Activated naive CD4-positive, alpha-beta T cell treated with anti-CD3 and anti-CD28 coated beads, Interleukin-2, amount 50 U/mL, for 24 hours (primary cell): ENCODE data around the gene ZNF420.
"Not testable (repeated sequence)": the region's sequence is repeated elsewhere in the genome, so short reads cannot be mapped to it uniquely, and the experiment has no call there.

Source experiments
- H3K27ac Mint-ChIP-seq: one replicate; pipeline ENCODE4 v1.8.0; 2021; ENCODE audit warnings: mild to moderate bottlenecking, mixed read lengths
- H3K27me3 Mint-ChIP-seq: one replicate; pipeline ENCODE4 v1.8.0; 2021; ENCODE audit warnings: mixed read lengths
- H3K36me3 Mint-ChIP-seq: one replicate; pipeline ENCODE4 v1.8.0; 2021; ENCODE audit warnings: mixed read lengths
- H3K4me1 Mint-ChIP-seq: one replicate; pipeline ENCODE4 v1.8.0; 2021; ENCODE audit warnings: mixed read lengths
- H3K4me3 Mint-ChIP-seq: one replicate; pipeline ENCODE4 v1.8.0; 2021; ENCODE audit warnings: mild to moderate bottlenecking, mixed read lengths
- H3K9me3 Mint-ChIP-seq: one replicate; pipeline ENCODE4 v1.8.0; 2021; ENCODE audit warnings: mixed read lengths

Gene ZNF420

DNA sequence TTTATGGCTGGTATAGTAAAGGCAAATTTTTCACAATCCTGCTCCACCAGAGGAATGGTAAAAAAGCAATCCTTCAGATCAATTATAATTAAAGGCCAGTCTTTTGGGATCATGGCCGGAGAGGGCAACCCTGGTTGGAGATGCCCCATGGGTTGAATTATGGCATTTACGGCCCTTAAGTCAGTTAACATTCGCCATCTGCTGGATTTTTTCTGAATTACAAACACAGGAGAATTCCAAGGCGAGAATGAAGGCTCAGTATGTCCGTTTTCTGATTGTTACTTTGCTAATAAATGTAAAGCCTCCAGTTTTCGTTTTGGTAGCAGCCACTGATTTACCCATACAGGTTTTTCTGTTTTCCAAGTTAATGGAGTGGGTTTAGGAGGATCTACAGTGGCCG lies 33.5 kb downstream of the ZNF420 start:
- peaks cover 46% of the 10 kb centered on the region for H3K9me3 Mint-ChIP-seq
- H3K4me1 Mint-ChIP-seq, H3K27ac Mint-ChIP-seq, H3K4me3 Mint-ChIP-seq, H3K27me3 Mint-ChIP-seq: not testable (repeated sequence)
- peaks cover 90% of the 10 kb centered on the region for H3K36me3 Mint-ChIP-seq

DNA sequence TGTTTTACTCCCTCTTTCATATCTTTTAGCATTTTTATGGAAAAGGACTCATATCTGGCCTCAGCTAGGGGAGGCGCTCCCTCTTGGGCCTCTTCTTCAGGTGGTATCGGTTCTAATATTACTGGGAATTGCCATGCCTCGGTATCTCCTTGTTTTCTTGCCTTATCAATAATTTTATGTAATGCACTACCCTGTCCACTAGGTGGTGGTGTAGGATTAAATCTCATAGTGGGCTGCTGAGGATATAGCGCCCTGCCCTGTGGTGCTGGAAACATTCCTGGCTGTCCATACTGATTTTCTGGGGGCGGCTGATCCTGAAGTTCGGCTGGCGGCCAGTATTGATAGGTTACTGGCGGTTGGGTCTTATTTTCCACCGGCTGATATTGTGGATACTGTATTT lies 35.8 kb downstream of the ZNF420 start:
- H3K4me3 Mint-ChIP-seq, result no peak overlapping the region
- no peaks in the 10 kb centered on the region for H3K27me3 Mint-ChIP-seq
- H3K36me3 Mint-ChIP-seq, result peaks cover 73% of the 10 kb centered on the region
- H3K9me3 Mint-ChIP-seq, result peaks cover 46% of the 10 kb centered on the region
- no peak overlapping the region for H3K27ac Mint-ChIP-seq
- H3K4me1 Mint-ChIP-seq, result no peaks in the 10 kb centered on the region

DNA sequence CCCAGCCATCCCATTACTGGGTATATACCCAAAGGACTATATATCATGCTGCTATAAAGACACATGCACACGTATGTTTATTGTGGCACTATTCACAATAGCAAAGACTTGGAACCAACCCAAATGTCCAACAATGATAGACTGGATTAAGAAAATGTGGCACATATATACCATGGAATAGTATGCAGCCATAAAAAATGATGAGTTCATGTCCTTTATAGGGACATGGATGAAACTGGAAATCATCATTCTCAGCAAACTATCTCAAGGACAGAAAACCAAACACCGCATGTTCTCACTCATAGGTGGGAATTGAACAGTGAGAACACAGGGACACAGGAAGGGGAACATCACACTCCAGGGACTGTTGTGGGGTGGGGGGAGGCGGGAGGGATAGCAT lies 43.9 kb downstream of the ZNF420 start:
- H3K9me3 Mint-ChIP-seq, result peaks cover 28% of the 10 kb centered on the region
- H3K4me1 Mint-ChIP-seq, H3K4me3 Mint-ChIP-seq, H3K27ac Mint-ChIP-seq, H3K27me3 Mint-ChIP-seq: not testable (repeated sequence)
- H3K36me3 Mint-ChIP-seq, result peaks cover 44% of the 10 kb centered on the region

DNA sequence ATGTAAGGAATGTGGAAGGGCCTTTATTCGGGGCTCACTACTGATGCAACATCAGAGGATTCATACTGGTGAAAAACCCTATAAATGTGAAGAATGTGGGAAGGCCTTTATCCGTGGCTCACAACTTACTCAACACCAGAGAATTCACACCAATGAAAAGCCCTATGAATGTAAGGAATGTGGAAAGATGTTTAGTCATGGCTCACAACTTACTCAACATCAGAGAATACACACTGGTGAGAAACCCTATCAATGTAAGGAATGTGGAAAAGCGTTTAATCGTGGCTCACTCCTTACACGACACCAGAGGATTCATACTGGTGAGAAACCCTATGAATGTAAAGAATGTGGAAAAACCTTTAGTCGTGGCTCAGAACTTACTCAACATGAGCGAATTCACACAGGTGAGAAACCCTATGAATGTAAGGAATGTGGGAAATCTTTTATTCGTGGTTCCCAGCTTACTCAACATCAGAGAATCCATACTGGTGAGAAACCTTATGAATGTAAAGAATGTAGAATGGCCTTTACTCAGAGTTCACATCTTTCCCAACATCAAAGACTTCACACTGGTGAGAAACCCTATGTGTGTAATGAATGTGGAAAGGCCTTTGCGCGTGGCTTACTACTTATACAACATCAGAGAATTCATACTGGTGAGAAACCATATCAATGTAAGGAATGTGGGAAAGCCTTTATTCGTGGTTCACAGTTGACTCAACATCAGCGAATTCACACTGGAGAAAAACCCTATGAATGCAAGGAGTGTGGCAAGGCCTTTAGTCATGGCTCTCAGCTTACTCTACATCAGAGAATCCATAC lies 50.0 kb downstream of the ZNF420 start:
- H3K27ac Mint-ChIP-seq, result no peak overlapping the region
- H3K9me3 Mint-ChIP-seq, result peaks cover 39% of the 10 kb centered on the region

DNA sequence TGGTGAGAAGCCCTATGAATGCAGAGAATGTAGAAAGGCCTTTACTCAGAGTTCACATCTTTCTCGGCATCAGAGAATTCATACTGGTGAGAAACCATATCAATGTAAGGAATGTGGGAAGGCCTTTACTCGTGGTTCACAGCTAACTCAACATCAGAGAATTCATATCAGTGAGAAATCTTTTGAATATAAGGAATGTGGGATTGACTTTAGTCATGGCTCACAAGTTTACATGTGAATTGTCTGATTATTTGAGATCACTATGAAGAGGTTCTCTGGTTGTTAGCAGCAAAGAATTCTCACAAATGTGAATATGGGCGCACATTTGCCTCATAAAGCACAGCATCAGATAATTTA lies 50.6 kb downstream of the ZNF420 start:
- Mint-ChIP-seq H3K36me3 (peaks cover 71% of the 10 kb centered on the region), H3K27me3 (no peaks in the 10 kb centered on the region), H3K9me3 (peaks cover 40% of the 10 kb centered on the region), H3K4me1 (no peaks in the 10 kb centered on the region), H3K27ac (no peak overlapping the region), H3K4me3 (no peak overlapping the region)

More for the DNA sequence above, 50.0 kb downstream of the ZNF420 start:
- H3K4me1 Mint-ChIP-seq, result no peaks in the 10 kb centered on the region
- H3K27me3 Mint-ChIP-seq, result no peaks in the 10 kb centered on the region
- no peak overlapping the region for H3K4me3 Mint-ChIP-seq
- peaks cover 70% of the 10 kb centered on the region for H3K36me3 Mint-ChIP-seq

DNA sequence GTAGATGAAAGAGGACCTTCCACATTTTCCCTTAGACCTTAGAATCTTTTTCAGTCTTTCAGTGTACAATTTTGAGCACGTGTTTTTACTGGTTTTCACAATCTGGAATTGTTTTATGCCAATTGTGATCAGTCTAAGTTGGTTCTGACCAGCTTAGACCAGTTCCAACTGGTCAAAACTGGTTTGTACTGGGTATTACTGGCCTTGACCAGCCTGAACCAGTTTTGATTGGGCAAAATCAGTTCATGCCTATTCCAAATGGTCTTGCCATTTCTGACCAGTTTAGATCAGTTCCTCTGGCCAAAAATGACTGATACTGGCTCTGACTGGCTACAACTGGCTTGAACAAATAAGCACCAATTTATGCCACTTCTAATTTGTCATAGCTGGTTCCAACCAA lies 57.9 kb downstream of the ZNF420 start:
- H3K4me3 Mint-ChIP-seq, result no peak overlapping the region
- no peak overlapping the region for H3K27ac Mint-ChIP-seq
- H3K4me1 Mint-ChIP-seq, result no peaks in the 10 kb centered on the region
- peaks cover 44% of the 10 kb centered on the region for H3K9me3 Mint-ChIP-seq
- peaks cover 42% of the 10 kb centered on the region for H3K36me3 Mint-ChIP-seq
- no peaks in the 10 kb centered on the region for H3K27me3 Mint-ChIP-seq

DNA sequence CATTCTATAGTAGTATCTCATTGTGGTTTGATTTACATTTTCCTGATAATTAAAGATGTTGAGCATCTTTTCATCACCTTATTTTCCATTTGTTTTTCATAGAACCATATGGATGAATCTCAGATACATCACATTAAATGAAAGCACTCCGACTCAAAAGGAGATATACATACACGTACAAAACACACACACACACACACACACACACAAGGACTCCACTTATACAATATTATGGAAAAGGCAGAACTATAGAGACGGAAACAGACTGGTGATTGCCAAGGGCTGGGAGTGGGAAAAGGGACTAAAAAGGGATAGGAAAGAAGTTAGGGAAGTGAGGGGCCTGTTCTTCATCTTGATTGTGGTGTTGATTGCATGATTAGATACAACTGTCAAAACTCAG lies 70.0 kb downstream of the ZNF420 start:
- no peaks in the 10 kb centered on the region for H3K4me1 Mint-ChIP-seq
- H3K27ac Mint-ChIP-seq, result no peak overlapping the region
- H3K36me3 Mint-ChIP-seq, result peaks cover 51% of the 10 kb centered on the region
- H3K27me3 Mint-ChIP-seq, result no peaks in the 10 kb centered on the region
- peaks cover 30% of the 10 kb centered on the region for H3K9me3 Mint-ChIP-seq
- H3K4me3 Mint-ChIP-seq, result no peak overlapping the region

DNA sequence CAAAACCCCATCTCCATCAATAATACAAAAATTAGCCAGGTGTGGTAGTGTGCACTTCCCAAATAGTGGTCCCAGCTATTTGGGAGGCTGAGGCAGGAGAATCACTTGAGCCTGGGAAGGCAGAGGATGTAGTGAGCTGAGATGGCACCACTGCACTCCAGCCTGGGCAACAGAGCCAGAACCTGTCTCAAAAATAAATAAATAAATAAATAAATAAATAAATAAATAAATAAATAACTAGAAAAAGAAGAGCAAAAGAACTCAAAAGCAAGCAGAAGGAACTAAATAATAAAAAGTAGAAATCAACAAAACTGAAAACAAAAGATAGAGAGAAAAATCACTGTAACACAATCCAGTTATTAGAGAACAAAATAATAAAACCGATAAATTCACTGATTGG lies 81.9 kb downstream of the ZNF420 start:
- Mint-ChIP-seq H3K27me3 (no peaks in the 10 kb centered on the region), H3K9me3 (peaks cover 27% of the 10 kb centered on the region), H3K36me3 (peaks cover 71% of the 10 kb centered on the region), H3K27ac (no peak overlapping the region), H3K4me3 (no peak overlapping the region), H3K4me1 (no peaks in the 10 kb centered on the region)

DNA sequence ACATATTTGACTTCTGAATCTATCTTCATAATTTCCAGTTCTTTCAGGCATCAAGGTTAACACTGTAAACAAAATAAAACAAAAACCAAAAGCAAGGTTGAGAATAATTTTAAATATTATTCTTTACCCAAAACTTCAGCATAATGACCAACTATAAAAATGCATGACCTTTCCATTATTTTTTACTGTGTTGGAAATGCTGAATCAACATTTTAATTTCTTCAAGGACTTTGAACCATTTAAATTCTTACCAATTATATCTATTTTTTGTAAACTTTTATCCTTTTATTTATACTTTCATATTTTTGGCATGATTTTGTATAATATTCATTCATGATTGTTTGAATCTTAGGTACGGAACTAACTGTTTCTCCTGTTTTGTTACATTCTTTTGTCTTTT lies 87.4 kb downstream of the ZNF420 start:
- Mint-ChIP-seq H3K4me1 (peaks cover 4% of the 10 kb centered on the region), H3K36me3 (peaks cover 65% of the 10 kb centered on the region), H3K27ac (no peak overlapping the region), H3K4me3 (no peak overlapping the region), H3K27me3 (no peaks in the 10 kb centered on the region), H3K9me3 (peaks cover 37% of the 10 kb centered on the region)

DNA sequence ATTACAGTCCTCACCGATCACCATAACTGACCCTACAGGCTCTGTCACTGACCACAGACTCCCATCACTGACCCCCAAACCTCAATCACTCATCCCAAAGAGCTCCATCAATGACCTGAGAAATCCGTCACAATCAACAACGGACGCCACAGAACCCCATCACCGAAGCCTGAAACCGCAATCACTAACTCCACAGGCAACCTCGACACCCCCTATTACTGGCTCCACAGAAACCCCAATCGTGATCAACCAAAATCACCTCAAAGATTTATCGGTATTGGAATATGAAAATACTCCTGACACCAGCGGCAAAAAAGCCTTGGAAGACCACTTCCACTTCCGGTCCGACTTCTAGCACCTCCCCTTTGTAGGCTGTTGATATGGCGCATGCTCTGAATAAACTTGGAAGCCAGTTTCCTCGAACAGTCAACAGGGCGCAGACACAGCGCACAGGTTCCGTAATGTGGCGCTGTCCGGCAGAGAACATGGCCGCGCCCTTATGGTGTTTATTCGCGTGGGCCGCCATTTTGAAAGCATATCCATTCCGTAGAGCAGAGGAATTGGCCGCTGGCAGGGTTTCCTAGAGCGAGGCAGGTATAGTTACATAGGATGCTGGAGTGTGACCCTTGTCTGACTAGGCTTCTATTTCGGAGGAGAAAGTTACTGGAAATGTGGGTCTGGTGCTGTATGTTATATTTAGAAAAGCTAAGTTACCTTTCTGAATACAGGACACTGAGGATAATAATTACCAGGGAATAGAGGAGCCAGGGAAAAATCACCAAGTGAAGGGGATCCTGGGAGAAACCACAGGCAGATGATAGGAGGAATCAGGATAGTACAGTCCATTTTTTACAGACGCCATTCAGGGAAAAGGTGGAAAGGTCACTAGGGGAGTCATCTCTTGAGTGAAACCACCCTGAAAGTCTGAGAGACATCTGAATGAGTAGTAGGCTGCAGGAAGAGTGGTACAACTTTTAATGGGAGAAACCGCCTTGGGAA lies 94.4 kb downstream of the ZNF420 start, which contains the start of gene ZNF585A:
ZNF585A (minus strand) TSS at position 328 of the 999 bp plus-strand sequence. CDS start 2,785 bp downstream, outside the sequence.
- Mint-ChIP-seq H3K27me3 (no peaks in the 10 kb centered on the region), H3K27ac (no peak within 1 kb of the TSS)

More for the DNA sequence above, 94.4 kb downstream of the ZNF420 start, which contains the start of gene ZNF585A:
- peaks cover 37% of the 10 kb centered on the region for H3K36me3 Mint-ChIP-seq
- peak within 1 kb of the TSS; percentile 44 for H3K4me3 Mint-ChIP-seq
- peaks cover 4% of the 10 kb centered on the region for H3K4me1 Mint-ChIP-seq
- H3K9me3 Mint-ChIP-seq, result peaks cover 25% of the 10 kb centered on the region
